ENCODE data around the gene PRKCA. TPM values are rescaled to one million over a fixed set of nuclear protein-coding genes. Genes with fewer than 3 reads are reported as not detected.

The PRKCA gene
- total RNA-seq, 1 donor from 2014 or later: 29.0 TPM

DNA sequence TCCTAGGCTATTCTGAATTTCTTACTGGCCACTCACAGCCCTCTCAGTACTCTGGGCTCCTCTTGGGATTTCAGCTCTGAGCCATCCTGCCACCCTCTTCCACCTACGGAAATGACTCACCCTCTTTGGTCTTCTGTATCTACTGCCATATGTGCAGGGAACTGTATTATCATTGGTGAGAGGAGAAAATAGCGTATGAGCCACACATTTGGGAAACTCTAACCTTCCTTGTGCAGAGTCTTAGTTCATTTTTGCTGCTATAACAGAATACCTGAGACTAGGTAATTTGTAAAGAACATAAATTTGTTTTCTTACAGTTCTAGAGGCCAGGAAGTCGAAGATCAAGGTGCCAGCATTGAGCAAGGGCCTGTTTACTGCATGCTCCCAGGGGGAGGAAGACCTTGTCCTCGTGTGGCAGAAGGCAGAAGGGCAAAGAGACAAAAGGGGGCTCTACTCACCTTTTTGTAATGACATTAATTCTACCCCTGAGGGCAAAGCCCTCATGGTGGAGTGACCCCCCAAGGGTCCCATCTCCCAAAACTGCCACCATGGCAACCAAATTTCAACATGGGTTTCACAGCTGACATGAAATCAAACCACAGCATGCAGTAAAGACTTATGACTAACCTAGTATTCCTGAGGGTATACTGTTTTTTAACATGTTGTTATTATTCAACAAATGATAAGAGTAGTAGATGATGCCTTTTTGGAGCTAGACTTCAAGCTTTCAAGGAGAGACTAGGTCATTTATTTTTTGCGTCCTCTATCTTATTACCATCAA, 191.8 kb downstream of the PRKCA start:
- Histone ChIP-seq H3K27ac (no peak overlapping the region), H3K4me3 (no peak overlapping the region), H3K27me3 (ENCODE audit: low read depth) (no peaks in the 10 kb centered on the region), H3K4me1 (no peaks in the 10 kb centered on the region), H3K9me3 (no peaks in the 10 kb centered on the region), H3K36me3 (no peaks in the 10 kb centered on the region)
- no peak for DNase-seq
- TF ChIP-seq, protein P1, sequence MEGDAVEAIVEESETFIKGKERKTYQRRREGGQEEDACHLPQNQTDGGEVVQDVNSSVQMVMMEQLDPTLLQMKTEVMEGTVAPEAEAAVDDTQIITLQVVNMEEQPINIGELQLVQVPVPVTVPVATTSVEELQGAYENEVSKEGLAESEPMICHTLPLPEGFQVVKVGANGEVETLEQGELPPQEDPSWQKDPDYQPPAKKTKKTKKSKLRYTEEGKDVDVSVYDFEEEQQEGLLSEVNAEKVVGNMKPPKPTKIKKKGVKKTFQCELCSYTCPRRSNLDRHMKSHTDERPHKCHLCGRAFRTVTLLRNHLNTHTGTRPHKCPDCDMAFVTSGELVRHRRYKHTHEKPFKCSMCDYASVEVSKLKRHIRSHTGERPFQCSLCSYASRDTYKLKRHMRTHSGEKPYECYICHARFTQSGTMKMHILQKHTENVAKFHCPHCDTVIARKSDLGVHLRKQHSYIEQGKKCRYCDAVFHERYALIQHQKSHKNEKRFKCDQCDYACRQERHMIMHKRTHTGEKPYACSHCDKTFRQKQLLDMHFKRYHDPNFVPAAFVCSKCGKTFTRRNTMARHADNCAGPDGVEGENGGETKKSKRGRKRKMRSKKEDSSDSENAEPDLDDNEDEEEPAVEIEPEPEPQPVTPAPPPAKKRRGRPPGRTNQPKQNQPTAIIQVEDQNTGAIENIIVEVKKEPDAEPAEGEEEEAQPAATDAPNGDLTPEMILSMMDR (IDR thresholded peaks at IDR 0.05): no peak
- no peak for ATAC-seq
- intact Hi-C loops (cut with DNase I): no loop called here

DNA sequence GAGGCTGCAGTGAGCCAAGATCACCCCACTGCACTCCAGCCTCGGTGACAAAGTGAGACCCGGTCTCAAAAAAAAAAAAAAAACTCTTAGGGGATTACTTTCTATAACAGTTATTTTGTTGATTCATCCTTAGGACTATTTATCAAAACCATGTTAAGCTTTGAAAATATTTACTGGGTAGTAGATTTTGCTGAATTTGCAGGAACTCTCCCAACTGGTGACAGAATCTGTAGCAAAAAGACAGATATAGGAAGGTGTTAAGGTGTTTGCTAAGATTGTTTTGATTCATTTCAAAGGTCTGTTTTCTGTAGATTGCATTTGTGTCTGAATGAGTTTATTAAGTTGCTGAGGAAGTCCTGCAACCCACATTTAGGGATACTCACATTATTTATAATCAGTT, 192.6 kb downstream of the PRKCA start:
- no peaks in the 10 kb centered on the region for H3K4me1 ChIP-seq
- intact Hi-C loops (cut with DNase I): no loop called here
- H3K27me3 ChIP-seq (ENCODE audit: low read depth): no peaks in the 10 kb centered on the region
- no peak overlapping the region for H3K4me3 ChIP-seq
- DNase-seq (no peak), ATAC-seq (no peak)
- no peaks in the 10 kb centered on the region for H3K9me3 ChIP-seq
- H3K36me3 ChIP-seq: no peaks in the 10 kb centered on the region
- TF ChIP-seq, protein P1 (IDR thresholded peaks at IDR 0.05): no peak
- H3K27ac ChIP-seq: no peak overlapping the region

DNA sequence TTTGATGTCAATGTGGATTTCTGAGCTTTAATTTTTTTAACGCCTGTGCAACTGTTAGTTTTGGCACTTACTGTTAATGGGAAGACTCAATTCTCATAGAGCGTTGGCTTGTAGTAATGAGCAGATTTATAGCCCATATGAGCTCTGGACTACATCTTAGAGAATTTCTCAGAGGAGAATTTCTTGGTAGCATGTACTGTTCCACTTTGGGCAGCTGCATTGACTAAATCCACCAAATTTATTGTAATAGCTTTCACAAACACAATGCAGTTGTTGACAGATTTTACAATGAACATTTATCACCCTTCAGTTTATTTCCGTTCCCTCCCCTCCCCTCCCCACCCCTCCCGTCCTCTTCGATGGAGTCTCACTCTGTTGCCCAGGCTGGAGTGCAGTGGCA, 193.9 kb downstream of the PRKCA start:
- H3K9me3 ChIP-seq: no peaks in the 10 kb centered on the region
- no peak for ATAC-seq
- no peaks in the 10 kb centered on the region for H3K4me1 ChIP-seq
- DNase-seq: no peak
- TF ChIP-seq, protein P1 (IDR thresholded peaks at IDR 0.05): no peak
- intact Hi-C loops (cut with DNase I): no loop called here
- no peak overlapping the region for H3K27ac ChIP-seq
- no peaks in the 10 kb centered on the region for H3K36me3 ChIP-seq
- H3K27me3 ChIP-seq (ENCODE audit: low read depth): no peaks in the 10 kb centered on the region
- no peak overlapping the region for H3K4me3 ChIP-seq

DNA sequence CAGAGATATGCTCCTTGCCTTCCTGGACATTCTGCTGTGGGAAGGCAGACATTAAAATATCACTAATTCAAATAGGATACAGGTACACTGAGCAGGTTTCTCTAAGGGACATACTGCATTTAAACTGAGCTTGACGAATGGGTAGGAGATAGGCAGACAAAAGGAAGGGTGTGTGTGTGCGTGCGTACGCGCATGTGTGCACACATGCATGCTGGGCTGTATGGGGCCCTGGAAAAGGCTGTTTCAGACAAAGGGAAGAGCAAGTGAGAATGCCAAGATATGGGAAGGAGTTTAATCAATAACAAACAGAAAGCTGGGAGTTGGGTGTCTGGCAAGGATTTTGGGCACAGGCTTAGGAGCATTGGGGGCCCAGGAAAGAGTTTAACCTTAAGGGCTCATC, 196.2 kb downstream of the PRKCA start:
- no peaks in the 10 kb centered on the region for H3K27me3 ChIP-seq (ENCODE audit: low read depth)
- no peak overlapping the region for H3K27ac ChIP-seq
- no peaks in the 10 kb centered on the region for H3K4me1 ChIP-seq
- DNase-seq (no peak), ATAC-seq (no peak)
- H3K4me3 ChIP-seq: no peak overlapping the region
- TF ChIP-seq, protein P1 (IDR thresholded peaks at IDR 0.05): no peak
- no peaks in the 10 kb centered on the region for H3K9me3 ChIP-seq
- H3K36me3 ChIP-seq: no peaks in the 10 kb centered on the region
- intact Hi-C loops (cut with DNase I): no loop called here

DNA sequence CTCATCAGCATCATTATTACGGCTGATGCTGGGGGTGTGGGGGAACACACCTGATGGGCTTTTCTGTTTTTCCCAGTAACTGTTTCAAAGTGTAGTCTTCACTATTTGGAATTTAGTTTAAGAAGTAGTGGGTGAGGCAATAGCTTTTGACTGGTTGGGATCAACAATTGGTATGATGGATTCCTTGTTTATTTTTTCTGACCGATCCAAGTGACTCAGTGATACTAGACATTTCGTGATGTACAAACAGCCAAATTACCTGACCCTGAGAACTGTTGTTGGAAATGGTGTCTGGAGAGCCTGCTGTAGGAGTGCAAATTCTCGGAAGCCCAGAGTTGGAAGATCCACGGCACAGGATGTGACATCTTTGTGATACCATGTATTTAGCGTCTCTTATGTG, 204.2 kb downstream of the PRKCA start:
- TF ChIP-seq, protein P1 (IDR thresholded peaks at IDR 0.05): no peak
- no peak overlapping the region for H3K27ac ChIP-seq
- H3K4me1 ChIP-seq: peaks cover 12% of the 10 kb centered on the region
- intact Hi-C loops (cut with DNase I): no loop called here
- H3K9me3 ChIP-seq: no peaks in the 10 kb centered on the region
- H3K36me3 ChIP-seq: no peaks in the 10 kb centered on the region
- no peak for DNase-seq
- no peak for ATAC-seq
- no peaks in the 10 kb centered on the region for H3K27me3 ChIP-seq (ENCODE audit: low read depth)
- H3K4me3 ChIP-seq: no peak overlapping the region
